Astrocyte (in vitro differentiated cells and primary cell): ENCODE results near the gene TCF7L2. TPM values are rescaled to one million over a fixed set of nuclear protein-coding genes. Genes with fewer than 3 reads are reported as not detected.

ENCODE experiments used
- DNase-seq: peaks from one replicate; pipeline ENCODE4 v3.0.0-alpha.2; 2010; ENCODE audit warnings: low read depth
- FAIRE-seq: peaks from 2 replicates; lab custom pipeline; 2011; peaks lifted over from hg19 to GRCh38; lab: Jason Lieb, UNC
- H2AFZ ChIP-seq: 2 replicates; pipeline ENCODE4 v1.6.0; 2012; ENCODE audit warnings: low read depth, low read length, inconsistent platforms
- H3K27ac ChIP-seq: 2 replicates; pipeline ENCODE4 v1.5.1; 2011; ENCODE audit warnings: low read depth, low read length, inconsistent platforms
- H3K27me3 ChIP-seq: 2 replicates; pipeline ENCODE4 v1.6.0; 2011; ENCODE audit warnings: low read length, inconsistent platforms; ENCODE audit not compliant: insufficient read depth
- H3K36me3 ChIP-seq: 2 replicates; pipeline ENCODE4 v1.5.1; 2011; ENCODE audit warnings: low read length, inconsistent platforms; ENCODE audit not compliant: insufficient read depth
- H3K4me1 ChIP-seq: 2 replicates; pipeline ENCODE4 v1.5.1; 2011; ENCODE audit warnings: low read length, inconsistent platforms; ENCODE audit not compliant: insufficient read depth
- H3K4me2 ChIP-seq: 2 replicates; pipeline ENCODE4 v1.6.0; 2012; ENCODE audit warnings: low read length, inconsistent platforms
- H3K4me3 ChIP-seq: 2 replicates; pipeline ENCODE4 v1.5.1; 2011; ENCODE audit warnings: low read depth, mild to moderate bottlenecking, low read length, inconsistent platforms; ENCODE audit not compliant: insufficient read depth
- H3K79me2 ChIP-seq: 2 replicates; pipeline ENCODE4 v1.6.0; 2012; ENCODE audit warnings: mild to moderate bottlenecking, low read length, inconsistent platforms; ENCODE audit not compliant: insufficient read depth
- H3K9ac ChIP-seq: 2 replicates; pipeline ENCODE4 v1.6.0; 2012; ENCODE audit warnings: mild to moderate bottlenecking, low read length, inconsistent platforms
- H3K9me3 ChIP-seq: 2 replicates; pipeline ENCODE4 v1.5.1; 2012; ENCODE audit warnings: low read depth, mild to moderate bottlenecking, low read length, inconsistent platforms; ENCODE audit not compliant: insufficient read depth
- H4K20me1 ChIP-seq: 2 replicates; pipeline ENCODE4 v1.6.0; 2012; ENCODE audit warnings: low read length, inconsistent platforms; ENCODE audit not compliant: insufficient read depth
- H3K27ac Mint-ChIP-seq: one replicate; pipeline ENCODE4 v1.8.0; 2021; ENCODE audit warnings: mild to moderate bottlenecking, mixed read lengths; ENCODE audit not compliant: unreplicated experiment
- H3K27me3 Mint-ChIP-seq: one replicate; pipeline ENCODE4 v1.8.0; 2021; ENCODE audit warnings: low read depth, mixed read lengths; ENCODE audit not compliant: unreplicated experiment
- H3K36me3 Mint-ChIP-seq: one replicate; pipeline ENCODE4 v1.8.0; 2021; ENCODE audit warnings: low read depth, mixed read lengths; ENCODE audit not compliant: unreplicated experiment
- H3K4me1 Mint-ChIP-seq: one replicate; pipeline ENCODE4 v1.8.0; 2021; ENCODE audit warnings: low read depth, mixed read lengths; ENCODE audit not compliant: unreplicated experiment
- H3K4me3 Mint-ChIP-seq: one replicate; pipeline ENCODE4 v1.8.0; 2021; ENCODE audit warnings: mild to moderate bottlenecking, moderate library complexity, mixed read lengths; ENCODE audit not compliant: unreplicated experiment
- H3K9me3 Mint-ChIP-seq: one replicate; pipeline ENCODE4 v1.8.0; 2021; ENCODE audit warnings: mild to moderate bottlenecking, mixed read lengths; ENCODE audit not compliant: unreplicated experiment
- CTCF ChIP-seq: IDR thresholded peaks from 2 replicates; pipeline ENCODE4 v1.5.1; 2011; ENCODE audit warnings: low read depth, mild to moderate bottlenecking, inconsistent platforms, low read length, moderate library complexity; ENCODE audit not compliant: insufficient read depth
- EZH2 ChIP-seq: IDR thresholded peaks from 2 replicates; pipeline ENCODE4 v1.6.1; 2012; ENCODE audit warnings: mild to moderate bottlenecking, low read length, inconsistent platforms; ENCODE audit not compliant: insufficient read depth
- total RNA-seq: library from RNA; stranded (reverse); gene quantifications from 2 replicates; pipeline ENCODE4 v1.2.1, GENCODE V29; 2021

TCF7L2 gene
- total RNA-seq, 1 donor from 2014 or later = 52.4 TPM

- no peaks in the 10 kb centered on the region for H3K27me3 Mint-ChIP-seq
- Histone ChIP-seq H3K27me3 (no peaks in the 10 kb centered on the region), H2AFZ (no peak overlapping the region), H3K4me3 (no peak overlapping the region), H3K9me3 (no peaks in the 10 kb centered on the region), H3K79me2 (peaks cover 81% of the 10 kb centered on the region), H3K4me1 (peaks cover 54% of the 10 kb centered on the region), H4K20me1 (peaks cover 48% of the 10 kb centered on the region), H3K36me3 (no peaks in the 10 kb centered on the region), H3K27ac (no peak overlapping the region), H3K9ac (no peak overlapping the region), H3K4me2 (no peak overlapping the region)
- no peak for FAIRE-seq
- no peak for TF ChIP-seq EZH2
- no peak for TF ChIP-seq CTCF
- peak overlapping the region; percentile 95 for H3K27ac Mint-ChIP-seq
- no peak for DNase-seq
- H3K36me3 Mint-ChIP-seq = peaks cover 6% of the 10 kb centered on the region
- no peaks in the 10 kb centered on the region for H3K9me3 Mint-ChIP-seq
- H3K4me1 Mint-ChIP-seq = peaks cover 78% of the 10 kb centered on the region
- no peak overlapping the region for H3K4me3 Mint-ChIP-seq
These were observed 12.3 kb downstream of the TCF7L2 start for GRCh38 chr10:112962343-112962742.

- peak overlapping the region; percentile 8 for H3K4me3 Mint-ChIP-seq
- H3K27ac Mint-ChIP-seq = peak overlapping the region; percentile 68
- peaks cover 64% of the 10 kb centered on the region for H3K4me1 Mint-ChIP-seq
- Histone ChIP-seq H3K4me3 (no peak overlapping the region), H3K27ac (no peak overlapping the region), H3K36me3 (no peaks in the 10 kb centered on the region), H3K4me1 (peaks cover 40% of the 10 kb centered on the region), H3K27me3 (no peaks in the 10 kb centered on the region), H2AFZ (no peak overlapping the region), H4K20me1 (peaks cover 51% of the 10 kb centered on the region), H3K9ac (no peak overlapping the region), H3K4me2 (peak overlapping the region; percentile 64), H3K79me2 (peaks cover 83% of the 10 kb centered on the region), H3K9me3 (no peaks in the 10 kb centered on the region)
- peaks cover 9% of the 10 kb centered on the region for H3K36me3 Mint-ChIP-seq
- DNase-seq = no peak
- FAIRE-seq = no peak
- no peaks in the 10 kb centered on the region for H3K27me3 Mint-ChIP-seq
- no peaks in the 10 kb centered on the region for H3K9me3 Mint-ChIP-seq
- no peak for TF ChIP-seq EZH2
- TF ChIP-seq CTCF = no peak
These were observed 13.8 kb downstream of the TCF7L2 start for GRCh38 chr10:112963835-112964234.

- Histone ChIP-seq H3K36me3 (no peaks in the 10 kb centered on the region), H3K9ac (no peak overlapping the region), H3K79me2 (peaks cover 84% of the 10 kb centered on the region), H3K4me1 (peaks cover 34% of the 10 kb centered on the region), H3K9me3 (no peaks in the 10 kb centered on the region), H2AFZ (no peak overlapping the region), H3K27ac (no peak overlapping the region), H3K27me3 (no peaks in the 10 kb centered on the region), H4K20me1 (peaks cover 51% of the 10 kb centered on the region), H3K4me3 (no peak overlapping the region), H3K4me2 (peak overlapping the region; percentile 64)
- Mint-ChIP-seq H3K4me3 (peak overlapping the region; percentile 8), H3K4me1 (peaks cover 57% of the 10 kb centered on the region), H3K27ac (peak overlapping the region; percentile 68), H3K36me3 (peaks cover 13% of the 10 kb centered on the region), H3K9me3 (no peaks in the 10 kb centered on the region), H3K27me3 (no peaks in the 10 kb centered on the region)
- no peak for FAIRE-seq
- DNase-seq = no peak
- TF ChIP-seq EZH2 = no peak
- TF ChIP-seq CTCF = no peak
These were observed 14.4 kb downstream of the TCF7L2 start for GRCh38 chr10:112964482-112964881.
